H9 (cell line): Measurements from ENCODE around the gene PDZD8. TPM values are rescaled to one million over a fixed set of nuclear protein-coding genes. Genes with fewer than 3 reads are reported as not detected.

ENCODE experiments used
- DNase-seq: peaks from one replicate; pipeline ENCODE4 v3.0.0-alpha.2; 2017
- H2AFZ ChIP-seq: one replicate; pipeline ENCODE4 v1.6.1; 2013; ENCODE audit warnings: mild to moderate bottlenecking, low read length, control low read depth, moderate library complexity
- H2AK5ac ChIP-seq: 2 replicates; pipeline ENCODE4 v1.6.1; 2013; ENCODE audit warnings: low read length, control low read depth, mixed read lengths; ENCODE audit not compliant: insufficient read length
- H2BK120ac ChIP-seq: one replicate; pipeline ENCODE4 v1.6.1; 2013; ENCODE audit warnings: low read depth, mild to moderate bottlenecking, low read length, control low read depth, inconsistent platforms; ENCODE audit not compliant: poor library complexity, severe bottlenecking
- H2BK12ac ChIP-seq: 2 replicates; pipeline ENCODE4 v1.6.1; 2013; ENCODE audit warnings: low read length, control low read depth, mixed read lengths, low read depth; ENCODE audit not compliant: insufficient read length
- H2BK15ac ChIP-seq: 2 replicates; pipeline ENCODE4 v1.6.1; 2013; ENCODE audit warnings: low read depth, low read length, control low read depth
- H2BK20ac ChIP-seq: one replicate; pipeline ENCODE4 v1.6.1; 2013; ENCODE audit warnings: low read depth, mild to moderate bottlenecking, low read length, control low read depth, inconsistent platforms; ENCODE audit not compliant: poor library complexity, severe bottlenecking
- H2BK5ac ChIP-seq: 2 replicates; pipeline ENCODE4 v1.6.1; 2013; ENCODE audit warnings: low read length, control low read depth, mixed read lengths; ENCODE audit not compliant: insufficient read length
- H3K14ac ChIP-seq: 2 replicates; pipeline ENCODE4 v1.6.1; 2013; ENCODE audit warnings: low read length, control low read depth; ENCODE audit not compliant: insufficient read depth
- H3K18ac ChIP-seq: 2 replicates; pipeline ENCODE4 v1.6.1; 2013; ENCODE audit warnings: low read depth, mild to moderate bottlenecking, mixed read lengths, low read length, control low read depth; ENCODE audit not compliant: insufficient read length
- H3K23ac ChIP-seq: 2 replicates; pipeline ENCODE4 v1.6.1; 2013; ENCODE audit warnings: low read length, control low read depth, mixed read lengths, low read depth; ENCODE audit not compliant: insufficient read length
- H3K23me2 ChIP-seq: 2 replicates; pipeline ENCODE4 v1.6.1; 2013; ENCODE audit warnings: low read depth, mild to moderate bottlenecking, mixed read lengths, low read length, control low read depth; ENCODE audit not compliant: insufficient read length, poor library complexity, severe bottlenecking
- H3K27ac ChIP-seq: 2 replicates; pipeline ENCODE4 v1.5.1; 2013; ENCODE audit warnings: low read length, control low read depth, mixed read lengths, low read depth; ENCODE audit not compliant: insufficient read length
- H3K27me3 ChIP-seq: 2 replicates; pipeline ENCODE4 v1.6.1; 2013; ENCODE audit warnings: low read length, control low read depth, inconsistent platforms; ENCODE audit not compliant: insufficient read depth
- H3K4ac ChIP-seq: 2 replicates; pipeline ENCODE4 v1.6.1; 2013; ENCODE audit warnings: low read depth, mild to moderate bottlenecking, control low read depth, inconsistent platforms, low read length, moderate library complexity
- H3K4me1 ChIP-seq: 2 replicates; pipeline ENCODE4 v1.6.1; 2013; ENCODE audit warnings: low read length, control low read depth, inconsistent platforms; ENCODE audit not compliant: insufficient read depth
- H3K4me2 ChIP-seq: 2 replicates; pipeline ENCODE4 v1.6.1; 2013; ENCODE audit warnings: low read length, control low read depth, mixed read lengths; ENCODE audit not compliant: insufficient read length, insufficient read depth
- H3K56ac ChIP-seq: 2 replicates; pipeline ENCODE4 v1.6.1; 2013; ENCODE audit warnings: low read depth, mild to moderate bottlenecking, mixed read lengths, low read length, control low read depth; ENCODE audit not compliant: insufficient read length
- H3K79me1 ChIP-seq: 2 replicates; pipeline ENCODE4 v1.6.1; 2013; ENCODE audit warnings: low read depth, mild to moderate bottlenecking, moderate library complexity, low read length, control low read depth, inconsistent platforms; ENCODE audit not compliant: insufficient read depth, poor library complexity, severe bottlenecking
- H3K79me2 ChIP-seq: 2 replicates; pipeline ENCODE4 v1.6.1; 2013; ENCODE audit warnings: low read length, control low read depth, inconsistent platforms; ENCODE audit not compliant: insufficient read depth
- H3K9ac ChIP-seq: 2 replicates; pipeline ENCODE4 v1.6.1; 2013; ENCODE audit warnings: low read length, control low read depth, mixed read lengths; ENCODE audit not compliant: insufficient read length; ENCODE audit errors: extremely low read depth
- H3K9me3 ChIP-seq: one replicate; pipeline ENCODE4 v1.6.1; 2013; ENCODE audit warnings: low read depth, low read length, inconsistent platforms; ENCODE audit not compliant: control insufficient read depth
- H3T11ph ChIP-seq: one replicate; pipeline ENCODE4 v1.6.1; 2013; ENCODE audit warnings: mild to moderate bottlenecking, low read length, control low read depth, inconsistent platforms
- H4K20me1 ChIP-seq: one replicate; pipeline ENCODE4 v1.6.1; 2013; ENCODE audit not compliant: control insufficient read depth, insufficient read length, insufficient read depth
- H4K5ac ChIP-seq: 2 replicates; pipeline ENCODE4 v1.6.1; 2013; ENCODE audit warnings: low read depth, mild to moderate bottlenecking, mixed read lengths, low read length, control low read depth; ENCODE audit not compliant: insufficient read length
- H4K8ac ChIP-seq: replicated peaks from 2 replicates; pipeline ENCODE4 v1.6.1; 2013; ENCODE audit warnings: low read length, control low read depth, mixed read lengths, low read depth; ENCODE audit not compliant: insufficient read length
- H4K91ac ChIP-seq: 2 replicates; pipeline ENCODE4 v1.6.1; 2013; ENCODE audit warnings: low read depth, mild to moderate bottlenecking, moderate library complexity, mixed read lengths, low read length, control low read depth; ENCODE audit not compliant: insufficient read length
- H3K27ac Mint-ChIP-seq, 3 experiments: 2 replicates in 2 of 3; 3 replicates in 1 of 3; pipeline ENCODE4 v1.8.0; 2020 to 2021; ENCODE audit warnings: mixed read lengths in 3 of 3, mild to moderate bottlenecking in 1 of 3, moderate library complexity in 1 of 3
- H3K27me3 Mint-ChIP-seq: 2 replicates; pipeline ENCODE4 v1.8.0; 2021; ENCODE audit warnings: low read depth, mild to moderate bottlenecking, moderate library complexity, mixed read lengths
- H3K36me3 Mint-ChIP-seq, 3 experiments: 2 replicates in 2 of 3; 3 replicates in 1 of 3; pipeline ENCODE4 v1.8.0; 2020 to 2021; ENCODE audit warnings: low read depth in 3 of 3, mixed read lengths in 3 of 3; ENCODE audit not compliant: insufficient read depth in 1 of 3
- H3K4me1 Mint-ChIP-seq, 2 experiments: 2 replicates each; pipeline ENCODE4 v1.8.0; 2020; ENCODE audit warnings: mixed read lengths in 2 of 2
- H3K4me3 Mint-ChIP-seq, 2 experiments: 2 replicates in 1 of 2; 3 replicates in 1 of 2; pipeline ENCODE4 v1.8.0; 2020 to 2021; ENCODE audit warnings: mild to moderate bottlenecking in 2 of 2, mixed read lengths in 2 of 2, moderate library complexity in 1 of 2
- H3K9me3 Mint-ChIP-seq, 2 experiments: 2 replicates in 1 of 2; 3 replicates in 1 of 2; pipeline ENCODE4 v1.8.0; 2020; ENCODE audit warnings: mild to moderate bottlenecking in 2 of 2, mixed read lengths in 2 of 2, moderate library complexity in 1 of 2
- CTCF ChIP-seq: fragments of 200-600 bp; sonication (generic); conservative IDR thresholded peaks from 3 replicates; pipeline ENCODE4 v1.8.0; 2021; ENCODE audit warnings: antibody characterized with exemption, mild to moderate bottlenecking
- WGBS: extraction: QIAGEN DNeasy Blood & Tissue Kit; methylation state at CpG from one replicate; pipeline ENCODE4 v1.1.7; 2013; ENCODE audit warnings: missing lambda C conversion rate, low lambda C conversion rate, mixed read lengths; ENCODE audit not compliant: insufficient read length; ENCODE audit errors: extremely low coverage; 5-methylcytosine and 5-hydroxymethylcytosine counted together
- total RNA-seq: library from RNA; stranded (reverse); gene quantifications from 2 replicates; pipeline ENCODE4 v1.2.1, GENCODE V29; 2021

The PDZD8 gene
- total RNA-seq, 1 experiment from 2014 or later, result 38.2 TPM

GRCh38 chr10:117351558-117351957 lies 23.7 kb downstream of the PDZD8 start:
- H3K56ac ChIP-seq, result no peak overlapping the region
- no peak overlapping the region for H3K9ac ChIP-seq
- peaks cover 5% of the 10 kb centered on the region; the same call in 1 of the 2 replicates for H3K79me2 ChIP-seq
- H3K18ac ChIP-seq, result no peak overlapping the region
- H3K4me1 Mint-ChIP-seq, result peaks cover 62 to 63% of the 10 kb centered on the region in 2 experiments
- no peak overlapping the region for H2AFZ ChIP-seq
- no peaks in the 10 kb centered on the region for H3K27me3 ChIP-seq
- no peak overlapping the region for H4K5ac ChIP-seq
- peaks cover 9% of the 10 kb centered on the region; the same call in 1 of the 2 replicates for H3K4me1 ChIP-seq
- H3K9me3 ChIP-seq, result no peaks in the 10 kb centered on the region
- H3K9me3 Mint-ChIP-seq, result no peaks in the 10 kb centered on the region
- 0 out of 7 replicates have a peak, but pooled peaks cover 0 to 1% (median 0%) of the 10 kb centered on the region in 3 experiments for H3K36me3 Mint-ChIP-seq
- no peak for TF ChIP-seq CTCF
- no peak overlapping the region for H2BK12ac ChIP-seq
- H3K14ac ChIP-seq, result no peak overlapping the region
- no peak overlapping the region for H3K4me3 Mint-ChIP-seq
- no peak overlapping the region for H4K91ac ChIP-seq
- no peaks in the 10 kb centered on the region for H3K79me1 ChIP-seq
- H3K23me2 ChIP-seq, result no peaks in the 10 kb centered on the region
- no peak overlapping the region for H3K27ac ChIP-seq
- no peaks in the 10 kb centered on the region for H3K27me3 Mint-ChIP-seq
- no peak overlapping the region; a peak in 1 of 7 replicates for H3K27ac Mint-ChIP-seq
- no peak overlapping the region for H3T11ph ChIP-seq
- H2BK20ac ChIP-seq, result no peak overlapping the region
- no peak overlapping the region for H3K4ac ChIP-seq
- DNase-seq, result no peak
- H3K23ac ChIP-seq, result no peak overlapping the region
- no peak overlapping the region for H2BK120ac ChIP-seq
- no peak overlapping the region for H4K8ac ChIP-seq
- no peak overlapping the region for H2AK5ac ChIP-seq
- WGBS, result no CpG with 5 or more reads among the region's 1 CpG
- no peaks in the 10 kb centered on the region for H4K20me1 ChIP-seq
- no peak overlapping the region for H2BK5ac ChIP-seq
- H2BK15ac ChIP-seq, result no peak overlapping the region
- H3K4me2 ChIP-seq, result no peak overlapping the region
